Measurements from ENCODE around the gene C1QTNF12.

C1QTNF12 gene

DNA sequence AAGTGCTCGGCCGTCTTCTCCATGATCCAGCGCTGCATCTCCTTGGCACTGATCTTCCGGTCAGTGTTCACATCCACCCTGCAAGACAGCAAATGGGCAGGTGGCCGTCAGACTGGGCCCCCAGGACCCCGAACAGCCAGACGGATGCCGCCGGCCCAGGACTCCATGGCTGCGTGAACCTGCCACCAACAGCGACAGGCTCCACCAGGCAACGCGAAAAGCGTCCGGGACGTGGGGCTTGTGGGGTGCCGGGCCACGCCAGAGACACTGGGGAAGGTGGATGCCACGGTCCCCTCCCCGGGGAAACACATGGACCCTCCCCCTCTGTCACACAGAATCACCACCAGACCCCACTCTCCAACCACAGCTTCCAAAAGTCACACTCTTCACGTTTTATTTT is 22.6 kb downstream of the C1QTNF12 start:
- H3K4me3 ChIP-seq (ENCODE audit: control insufficient read depth, low read depth, low read length) = no peak overlapping the region
- TF ChIP-seq, protein P1, sequence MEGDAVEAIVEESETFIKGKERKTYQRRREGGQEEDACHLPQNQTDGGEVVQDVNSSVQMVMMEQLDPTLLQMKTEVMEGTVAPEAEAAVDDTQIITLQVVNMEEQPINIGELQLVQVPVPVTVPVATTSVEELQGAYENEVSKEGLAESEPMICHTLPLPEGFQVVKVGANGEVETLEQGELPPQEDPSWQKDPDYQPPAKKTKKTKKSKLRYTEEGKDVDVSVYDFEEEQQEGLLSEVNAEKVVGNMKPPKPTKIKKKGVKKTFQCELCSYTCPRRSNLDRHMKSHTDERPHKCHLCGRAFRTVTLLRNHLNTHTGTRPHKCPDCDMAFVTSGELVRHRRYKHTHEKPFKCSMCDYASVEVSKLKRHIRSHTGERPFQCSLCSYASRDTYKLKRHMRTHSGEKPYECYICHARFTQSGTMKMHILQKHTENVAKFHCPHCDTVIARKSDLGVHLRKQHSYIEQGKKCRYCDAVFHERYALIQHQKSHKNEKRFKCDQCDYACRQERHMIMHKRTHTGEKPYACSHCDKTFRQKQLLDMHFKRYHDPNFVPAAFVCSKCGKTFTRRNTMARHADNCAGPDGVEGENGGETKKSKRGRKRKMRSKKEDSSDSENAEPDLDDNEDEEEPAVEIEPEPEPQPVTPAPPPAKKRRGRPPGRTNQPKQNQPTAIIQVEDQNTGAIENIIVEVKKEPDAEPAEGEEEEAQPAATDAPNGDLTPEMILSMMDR (IDR thresholded peaks at IDR 0.05; ENCODE audit: control insufficient read depth, insufficient read depth, low read depth, low read length, missing control alignments) = no peak
- no peak for DNase-seq (ENCODE audit: low read depth)

DNA sequence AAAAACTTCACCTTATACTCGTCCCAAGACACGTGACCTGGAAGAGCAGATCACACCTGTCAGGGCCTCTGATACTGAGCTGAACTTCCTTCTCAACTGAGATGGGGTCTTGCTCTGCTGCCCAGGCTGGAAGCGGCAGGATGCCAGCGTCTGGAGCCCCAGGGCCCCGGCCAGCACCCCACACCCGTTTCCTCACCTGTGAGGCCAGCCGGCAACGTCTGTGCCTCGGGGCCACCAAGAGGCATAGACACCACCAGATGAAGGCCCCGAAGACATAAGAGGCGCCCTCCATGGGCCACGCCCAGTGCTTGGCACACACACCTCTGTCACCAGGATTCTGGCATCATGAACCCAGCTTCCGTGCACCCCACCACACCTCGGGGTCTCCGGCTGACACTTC is 23.2 kb downstream of the C1QTNF12 start:
- H3K4me3 ChIP-seq (ENCODE audit: control insufficient read depth, low read depth, low read length) = no peak overlapping the region
- TF ChIP-seq, protein P1 (IDR thresholded peaks at IDR 0.05; ENCODE audit: control insufficient read depth, insufficient read depth, low read depth, low read length, missing control alignments) = no peak
- no peak for DNase-seq (ENCODE audit: low read depth)

DNA sequence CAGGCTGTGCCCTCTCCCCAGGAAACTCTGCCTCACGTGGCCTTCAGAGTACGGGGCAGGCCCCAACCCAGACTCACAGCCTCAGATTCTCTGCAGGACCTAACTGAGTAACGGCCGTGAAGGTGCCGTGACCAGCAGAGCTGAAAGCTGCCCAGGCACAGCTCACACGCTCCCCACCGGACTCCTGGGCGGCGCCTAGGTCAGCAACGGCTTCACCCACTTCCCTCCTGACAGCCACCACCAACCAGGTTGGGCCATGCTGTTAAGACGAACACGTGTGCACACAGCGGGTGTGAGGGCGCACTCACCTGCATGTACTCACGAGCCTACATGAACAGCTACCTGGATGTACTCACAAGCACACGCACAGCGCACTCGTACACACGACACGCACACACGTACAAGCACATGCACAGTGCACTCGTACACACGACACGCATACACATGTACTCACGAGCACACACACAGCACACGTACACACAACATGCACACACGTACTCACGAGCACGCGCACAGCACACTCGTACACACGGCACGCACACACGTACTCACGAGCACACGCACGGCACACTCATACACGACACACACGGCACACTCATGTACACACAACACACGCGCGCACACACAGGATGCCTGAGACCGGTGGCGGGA is 23.8 kb downstream of the C1QTNF12 start:
- TF ChIP-seq, protein P1 (IDR thresholded peaks at IDR 0.05; ENCODE audit: control insufficient read depth, insufficient read depth, low read depth, low read length, missing control alignments) = no peak
- DNase-seq (ENCODE audit: low read depth) = no peak
- no peak overlapping the region for H3K4me3 ChIP-seq (ENCODE audit: control insufficient read depth, low read depth, low read length)

DNA sequence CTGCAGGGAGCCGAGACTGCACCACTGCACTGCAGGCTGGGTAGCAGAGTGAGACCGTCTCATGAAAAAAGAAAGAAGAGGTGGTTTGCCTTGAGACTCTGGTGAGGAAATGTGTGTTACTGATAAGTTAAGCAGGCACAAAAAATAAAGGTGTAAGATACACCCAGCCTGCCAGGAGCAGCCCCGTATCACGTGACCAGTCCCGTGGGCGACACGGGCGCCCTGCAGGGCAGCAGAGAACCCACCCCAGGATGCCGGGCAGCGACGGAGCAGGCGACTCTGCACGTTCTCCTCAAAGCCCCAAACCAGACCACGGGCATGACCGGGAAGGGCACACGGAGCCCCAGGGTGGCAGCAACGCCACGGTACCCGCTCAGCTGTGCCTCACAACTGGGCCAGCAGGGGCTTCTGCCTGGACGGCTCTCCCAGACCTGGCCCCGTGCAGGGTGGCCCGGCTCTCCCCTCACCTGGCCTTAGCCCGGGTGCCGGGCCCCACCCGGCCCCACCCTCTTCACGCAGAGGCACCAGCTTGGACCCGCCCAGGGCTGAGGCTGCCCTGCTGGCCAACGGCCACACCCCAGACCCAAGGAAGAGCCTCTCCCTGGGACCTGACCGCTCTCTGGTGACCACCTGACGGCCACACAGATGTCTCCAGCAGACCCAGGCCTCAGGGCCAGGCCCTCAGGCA is 24.5 kb downstream of the C1QTNF12 start:
- no peak overlapping the region for H3K4me3 ChIP-seq (ENCODE audit: control insufficient read depth, low read depth, low read length)
- DNase-seq (ENCODE audit: low read depth) = no peak
- TF ChIP-seq, protein P1 (IDR thresholded peaks at IDR 0.05; ENCODE audit: control insufficient read depth, insufficient read depth, low read depth, low read length, missing control alignments) = no peak

DNA sequence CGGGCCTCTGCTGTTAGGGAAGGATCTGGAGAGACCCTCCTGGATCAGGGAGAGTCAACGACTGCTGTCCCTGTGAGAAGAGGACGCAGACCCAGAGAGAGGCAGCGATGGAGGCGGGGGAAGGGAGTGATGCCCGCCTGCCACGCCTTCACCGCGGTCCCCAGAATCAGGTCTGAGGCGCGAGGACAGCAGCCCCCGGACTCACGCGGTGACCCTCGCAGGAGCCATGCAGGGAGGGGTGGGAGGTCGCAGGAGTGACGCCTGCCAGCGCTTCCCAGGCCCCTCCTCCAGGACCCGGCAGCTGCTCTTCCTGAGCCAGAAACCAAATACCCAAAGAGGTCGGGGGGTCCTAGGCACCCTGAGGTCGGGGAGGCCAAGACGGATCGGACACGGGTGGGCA is 26.3 kb downstream of the C1QTNF12 start:
- H3K4me3 ChIP-seq (ENCODE audit: control insufficient read depth, low read depth, low read length) = no peak overlapping the region
- TF ChIP-seq, protein P1 (IDR thresholded peaks at IDR 0.05; ENCODE audit: control insufficient read depth, insufficient read depth, low read depth, low read length, missing control alignments) = no peak
- DNase-seq (ENCODE audit: low read depth) = no peak

DNA sequence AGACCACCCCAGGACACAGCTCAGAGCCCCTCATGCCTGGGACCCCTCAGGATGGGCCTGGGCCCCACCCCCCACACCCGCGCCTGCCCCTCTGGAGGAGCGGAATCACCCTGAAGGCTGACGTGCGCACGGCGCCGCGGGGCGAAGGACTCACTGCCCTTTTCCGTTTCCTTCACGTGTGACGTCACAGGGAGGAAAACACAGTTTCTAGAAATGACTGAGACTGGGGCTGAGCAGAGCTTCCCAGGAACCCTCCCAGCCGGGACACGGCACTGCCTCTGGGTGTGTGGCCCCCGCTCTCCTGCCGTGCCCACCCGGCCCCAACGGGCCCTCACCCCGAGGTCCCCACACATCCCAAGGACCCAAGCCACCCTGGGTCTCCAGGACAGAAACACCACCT is 27.2 kb downstream of the C1QTNF12 start:
- TF ChIP-seq, protein P1 (IDR thresholded peaks at IDR 0.05; ENCODE audit: control insufficient read depth, insufficient read depth, low read depth, low read length, missing control alignments) = no peak
- no peak for DNase-seq (ENCODE audit: low read depth)
- no peak overlapping the region for H3K4me3 ChIP-seq (ENCODE audit: control insufficient read depth, low read depth, low read length)

All from AG09309 (cell line).